Keratinocyte (primary cell): ENCODE measurements around the gene CIT. TPM values are rescaled to one million over a fixed set of nuclear protein-coding genes. Genes with fewer than 3 reads are reported as not detected.

Source experiments
- DNase-seq: peaks from one replicate; pipeline ENCODE4 v3.0.0-alpha.2; 2011; ENCODE audit warnings: low read depth, missing footprints, low spot score
- FAIRE-seq: peaks from 2 replicates; lab custom pipeline; 2011; peaks lifted over from hg19 to GRCh38; lab: Jason Lieb, UNC
- H2AFZ ChIP-seq: 2 replicates; pipeline ENCODE4 v1.6.0; 2012; ENCODE audit warnings: low read length, control low read depth, inconsistent platforms; ENCODE audit not compliant: control insufficient read depth
- H3K27ac ChIP-seq: 2 replicates; pipeline ENCODE4 v1.5.1; 2011; ENCODE audit warnings: low read length; ENCODE audit not compliant: control insufficient read depth, insufficient read depth
- H3K27me3 ChIP-seq: 3 replicates; pipeline ENCODE4 v1.6.0; 2011; ENCODE audit warnings: low read length; ENCODE audit not compliant: control insufficient read depth, insufficient read depth; ENCODE audit errors: extremely low read depth
- H3K36me3 ChIP-seq, 2 experiments: 2 replicates in 1 of 2; 3 replicates in 1 of 2; pipeline ENCODE4 v1.5.1; 2011; ENCODE audit warnings: low read length in 2 of 2, mild to moderate bottlenecking in 1 of 2; ENCODE audit not compliant: control insufficient read depth in 2 of 2, insufficient read depth in 2 of 2; ENCODE audit errors: extremely low read depth in 1 of 2
- H3K4me1 ChIP-seq: 3 replicates; pipeline ENCODE4 v1.5.1; 2011; ENCODE audit warnings: low read length; ENCODE audit not compliant: control insufficient read depth, insufficient read depth; ENCODE audit errors: extremely low read depth
- H3K4me2 ChIP-seq: 3 replicates; pipeline ENCODE4 v1.6.0; 2011; ENCODE audit warnings: low read depth, low read length; ENCODE audit not compliant: control insufficient read depth, insufficient read depth; ENCODE audit errors: extremely low read depth
- H3K4me3 ChIP-seq, 3 experiments: fragments of 200-600 bp in 1 of 3; sonication (generic) in 1 of 3; 2 replicates in 2 of 3; 3 replicates in 1 of 3; pipeline ENCODE4 v1.5.1; 2011 to 2016; ENCODE audit warnings: low read length in 3 of 3, mild to moderate bottlenecking in 3 of 3, control low read depth in 2 of 3, inconsistent platforms in 1 of 3, low read depth in 1 of 3, mixed read lengths in 1 of 3, mixed run types in 1 of 3, moderate library complexity in 1 of 3; ENCODE audit not compliant: control insufficient read depth in 2 of 3, insufficient read depth in 2 of 3; ENCODE audit errors: extremely low read depth in 1 of 3
- H3K79me2 ChIP-seq: 2 replicates; pipeline ENCODE4 v1.6.0; 2012; ENCODE audit warnings: low read length; ENCODE audit not compliant: control insufficient read depth, insufficient read depth
- H3K9ac ChIP-seq: 3 replicates; pipeline ENCODE4 v1.6.0; 2011; ENCODE audit warnings: low read length; ENCODE audit not compliant: control insufficient read depth, insufficient read depth; ENCODE audit errors: extremely low read depth
- H3K9me1 ChIP-seq: 3 replicates; pipeline ENCODE4 v1.6.0; 2011; ENCODE audit warnings: low read length; ENCODE audit not compliant: control insufficient read depth, insufficient read depth; ENCODE audit errors: extremely low read depth
- H3K9me3 ChIP-seq: 2 replicates; pipeline ENCODE4 v1.5.1; 2012; ENCODE audit warnings: low read depth, low read length; ENCODE audit not compliant: control insufficient read depth
- H4K20me1 ChIP-seq: 3 replicates; pipeline ENCODE4 v1.6.0; 2011; ENCODE audit warnings: low read length; ENCODE audit not compliant: control insufficient read depth, insufficient read depth; ENCODE audit errors: extremely low read depth
- EZH2 ChIP-seq: IDR thresholded peaks from one replicate; pipeline ENCODE4 v1.6.1; 2012; ENCODE audit warnings: inconsistent platforms, mild to moderate bottlenecking, low read length, moderate library complexity
- dilution Hi-C: fragments of 300-500 bp; cut with MboI; formaldehyde crosslinking; loops from one replicate; pipeline ENCODE4 v1.7.0; 2020; ENCODE audit warnings: low sequenced_read_pairs; ENCODE audit not compliant: extremely low pct_ligation_motif_present
- polyA plus RNA-seq, 5 experiments: library from polyadenylated mRNA; depleted of rRNA in 3 of 5; stranded (reverse) in 3 of 5; stranded (forward) in 1 of 5; unstranded in 1 of 5; fragments of >200 nt; gene quantifications; 1 replicate in 1 of 5; 2 replicates in 3 of 5; 3 replicates in 1 of 5; pipeline versions ENCODE4 v1.2.1 to v1.2.3, GENCODE V29; 2011 to 2012; ENCODE audit warnings: missing spikeins in 2 of 5, low read depth in 1 of 5, low replicate concordance in 1 of 5
- TF ChIP-seq, protein P1 (sequence below), 3 experiments: IDR thresholded peaks in 1 of 3; conservative IDR thresholded peaks in 1 of 3; optimal IDR thresholded peaks in 1 of 3; 2 replicates in 2 of 3; 3 replicates in 1 of 3; pipeline versions ENCODE3 to v1.5.1; 2011; ENCODE audit warnings: low read length in 3 of 3, mild to moderate bottlenecking in 3 of 3, moderate library complexity in 2 of 3, control low read depth in 1 of 3, inconsistent platforms in 1 of 3; ENCODE audit not compliant: insufficient read depth in 2 of 3; ENCODE audit errors: extremely low read depth in 1 of 3

The CIT gene
- polyA plus RNA-seq, 1 donor (not counting 4 experiments of a cell fraction or from before 2014, with no cell fraction given): 6.2 TPM

DNA sequence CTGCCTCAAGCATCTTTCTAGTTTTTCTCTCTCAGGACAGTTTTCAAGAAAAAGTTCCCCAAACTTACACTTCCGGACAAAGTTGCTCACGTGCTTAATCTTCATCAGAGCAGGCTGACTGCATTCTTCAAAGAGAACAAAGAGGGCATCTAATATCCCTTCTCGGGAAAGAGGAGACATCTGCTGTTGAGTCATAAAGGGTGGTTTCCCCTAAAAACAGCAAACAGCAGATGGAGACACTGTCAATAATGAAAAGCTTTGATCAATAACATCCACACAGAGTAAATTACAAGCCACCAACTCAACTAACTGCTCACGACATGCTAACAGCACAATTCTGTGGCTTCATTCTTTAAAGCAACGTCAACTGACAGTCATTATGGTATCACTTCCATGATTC lies 8.1 kb downstream of the CIT start:
- peak overlapping the region; percentile 96 for H3K27ac ChIP-seq
- no peak for FAIRE-seq

GRCh38 chr12:119864591-119864990 lies 12.5 kb downstream of the CIT start:
- no peak for DNase-seq
- Histone ChIP-seq H3K9me3 (no peaks in the 10 kb centered on the region), H3K27ac (no peak overlapping the region), H3K4me3 (no peak overlapping the region), H4K20me1 (no peaks in the 10 kb centered on the region), H3K9me1 (no peaks in the 10 kb centered on the region), H3K27me3 (no peaks in the 10 kb centered on the region), H3K9ac (no peak overlapping the region), H2AFZ (no peak overlapping the region), H3K79me2 (no peaks in the 10 kb centered on the region), H3K4me1 (peaks cover 7% of the 10 kb centered on the region), H3K36me3 (peaks cover 0 to 5% of the 10 kb centered on the region in 2 experiments), H3K4me2 (no peak overlapping the region)
- no peak for FAIRE-seq
- dilution Hi-C loops: no loop called here
- TF ChIP-seq, protein P1, sequence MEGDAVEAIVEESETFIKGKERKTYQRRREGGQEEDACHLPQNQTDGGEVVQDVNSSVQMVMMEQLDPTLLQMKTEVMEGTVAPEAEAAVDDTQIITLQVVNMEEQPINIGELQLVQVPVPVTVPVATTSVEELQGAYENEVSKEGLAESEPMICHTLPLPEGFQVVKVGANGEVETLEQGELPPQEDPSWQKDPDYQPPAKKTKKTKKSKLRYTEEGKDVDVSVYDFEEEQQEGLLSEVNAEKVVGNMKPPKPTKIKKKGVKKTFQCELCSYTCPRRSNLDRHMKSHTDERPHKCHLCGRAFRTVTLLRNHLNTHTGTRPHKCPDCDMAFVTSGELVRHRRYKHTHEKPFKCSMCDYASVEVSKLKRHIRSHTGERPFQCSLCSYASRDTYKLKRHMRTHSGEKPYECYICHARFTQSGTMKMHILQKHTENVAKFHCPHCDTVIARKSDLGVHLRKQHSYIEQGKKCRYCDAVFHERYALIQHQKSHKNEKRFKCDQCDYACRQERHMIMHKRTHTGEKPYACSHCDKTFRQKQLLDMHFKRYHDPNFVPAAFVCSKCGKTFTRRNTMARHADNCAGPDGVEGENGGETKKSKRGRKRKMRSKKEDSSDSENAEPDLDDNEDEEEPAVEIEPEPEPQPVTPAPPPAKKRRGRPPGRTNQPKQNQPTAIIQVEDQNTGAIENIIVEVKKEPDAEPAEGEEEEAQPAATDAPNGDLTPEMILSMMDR (optimal IDR thresholded peaks at IDR 0.05 in 1 of 3, IDR thresholded peaks at IDR 0.05 in 1 of 3, conservative IDR thresholded peaks at IDR 0.05 in 1 of 3; ENCODE audit: extremely low read depth in 1 of 3, insufficient read depth in 2 of 3, low read length in 3 of 3): no peak
- no peak for TF ChIP-seq EZH2

More for the DNA sequence above, 8.1 kb downstream of the CIT start:
- peaks cover 13% of the 10 kb centered on the region for H3K4me1 ChIP-seq
- TF ChIP-seq, protein P1 (optimal IDR thresholded peaks at IDR 0.05 in 1 of 3, IDR thresholded peaks at IDR 0.05 in 1 of 3, conservative IDR thresholded peaks at IDR 0.05 in 1 of 3; ENCODE audit: extremely low read depth in 1 of 3, insufficient read depth in 2 of 3, low read length in 3 of 3): no peak
- TF ChIP-seq EZH2: no peak
- no peak for DNase-seq
- no peaks in the 10 kb centered on the region for H3K9me3 ChIP-seq
- peaks cover 0 to 5% of the 10 kb centered on the region in 2 experiments for H3K36me3 ChIP-seq
- H3K9ac ChIP-seq: peak overlapping the region; percentile 39
- no peaks in the 10 kb centered on the region for H3K9me1 ChIP-seq
- dilution Hi-C loops: no loop called here
- H3K27me3 ChIP-seq: no peaks in the 10 kb centered on the region
- H3K79me2 ChIP-seq: no peaks in the 10 kb centered on the region
- H2AFZ ChIP-seq: peak overlapping the region; percentile 72
- H3K4me2 ChIP-seq: peak overlapping the region; percentile 63
- no peaks in the 10 kb centered on the region for H4K20me1 ChIP-seq
- no peak overlapping the region for H3K4me3 ChIP-seq
